Esophagus (tissue), 2 donors: ENCODE measurements around the gene NDUFA12. TPM values are rescaled to one million over a fixed set of nuclear protein-coding genes. Genes with fewer than 3 reads are reported as not detected.

Experiments
- H3K27ac ChIP-seq, 2 donors: one replicate each; pipeline ENCODE4 v1.5.1; 2013; ENCODE audit warnings: low read depth in 2 of 2, mild to moderate bottlenecking in 2 of 2, inconsistent platforms in 1 of 2, low read length in 1 of 2, moderate library complexity in 1 of 2
- H3K27me3 ChIP-seq, 2 donors: one replicate each; pipeline ENCODE4 v1.6.1; 2013; ENCODE audit warnings: low read length in 2 of 2, control low read depth in 1 of 2, mild to moderate bottlenecking in 1 of 2; ENCODE audit not compliant: insufficient read depth in 2 of 2, control insufficient read depth in 1 of 2
- H3K36me3 ChIP-seq, 2 donors: one replicate each; pipeline ENCODE4 v1.6.1; 2013; ENCODE audit warnings: low read length in 1 of 2; ENCODE audit not compliant: control insufficient read depth in 2 of 2, insufficient read depth in 2 of 2
- H3K4me1 ChIP-seq, 2 donors: one replicate each; pipeline ENCODE4 v1.6.1; 2013; ENCODE audit warnings: low read length in 1 of 2; ENCODE audit not compliant: control insufficient read depth in 2 of 2, insufficient read depth in 2 of 2
- H3K4me3 ChIP-seq, 2 donors: one replicate each; pipeline ENCODE4 v1.5.1; 2013; ENCODE audit warnings: low read length in 2 of 2, mild to moderate bottlenecking in 2 of 2, low read depth in 1 of 2, moderate library complexity in 1 of 2
- H3K9me3 ChIP-seq, 2 donors: one replicate each; pipeline ENCODE4 v1.6.1; 2013; ENCODE audit warnings: mild to moderate bottlenecking in 2 of 2, low read depth in 1 of 2, low read length in 1 of 2, moderate library complexity in 1 of 2; ENCODE audit not compliant: control insufficient read depth in 2 of 2, insufficient read depth in 1 of 2
- WGBS, 2 donors: extraction: QIAGEN DNeasy Blood & Tissue Kit; methylation state at CpG; one replicate each; pipeline ENCODE4 v1.1.7; 2013; 5-methylcytosine and 5-hydroxymethylcytosine counted together
- polyA plus RNA-seq, 2 donors: library from polyadenylated mRNA; stranded (reverse); fragments of 200-250 nt; gene quantifications; one replicate each; pipeline ENCODE4 v1.2.3, GENCODE V29; 2013
- donor health status: healthy with polysubstance abuse.
- donor health status: Bipolar disorder and iron deficiency.

The NDUFA12 gene
- 100 to 1,000 TPM in 1 of 2 donors, 10 to 100 TPM in 1; 76.3 to 115 TPM for polyA plus RNA-seq

DNA sequence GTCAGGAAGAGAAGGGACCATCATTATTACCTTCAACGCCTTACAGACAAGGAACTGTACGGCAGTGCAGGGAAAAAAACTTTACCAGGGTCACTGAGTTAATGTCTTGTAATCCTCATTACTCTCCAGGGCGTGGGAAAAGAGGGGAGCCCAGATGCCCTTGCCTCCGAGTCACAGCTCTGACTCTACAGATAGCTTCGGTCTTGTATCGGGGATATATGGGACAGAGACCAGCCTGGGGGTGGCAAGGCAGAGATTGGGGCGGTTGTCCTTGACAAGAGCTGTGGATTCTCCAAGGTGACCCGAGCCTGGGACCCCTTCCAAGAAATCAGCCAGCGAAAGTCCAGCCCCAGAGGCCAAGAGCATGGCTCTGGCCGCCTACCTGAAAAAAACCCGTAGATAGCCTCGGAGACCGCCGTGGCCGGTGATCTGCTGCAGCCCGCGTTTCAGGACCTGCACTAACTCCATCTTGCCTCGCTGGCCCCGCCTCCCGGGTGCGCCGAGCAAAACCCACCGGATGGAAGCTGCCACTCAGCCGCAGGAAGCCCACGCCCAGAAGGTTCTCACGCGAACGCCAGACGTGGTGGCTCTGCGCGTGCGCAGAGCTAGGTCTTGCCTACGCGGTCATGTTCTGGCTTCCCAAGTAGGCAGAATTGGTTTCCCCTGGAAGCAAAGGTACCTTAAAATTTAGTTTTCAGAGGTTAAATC, at the start of gene NDUFA12:
Gene NDUFA12, minus strand, starts transcription at position 485 of the 708 bp plus-strand sequence. Its CDS starts 17 bp downstream, at position 468.
- Histone ChIP-seq H3K4me1 (no peaks in the 10 kb centered on the region), H3K9me3 (no peaks in the 10 kb centered on the region), H3K27me3 (no peaks in the 10 kb centered on the region), H3K4me3 (peak within 1 kb of the TSS; percentile 84 to 89), H3K27ac (peak within 1 kb of the TSS; percentile 78 to 95), H3K36me3 (no peaks in the 10 kb centered on the region)
- WGBS, 2 donors, result 0% methylated on average over 34 of the region's 34 CpGs

- 89 to 91% methylated on average over 4 of the region's 4 CpGs for whole genome bisulfite sequencing, 2 donors
- Histone ChIP-seq H3K4me1 (no peaks in the 10 kb centered on the region), H3K27me3 (no peaks in the 10 kb centered on the region), H3K36me3 (peaks cover 4 to 6% of the 10 kb centered on the region in 2 donors), H3K27ac (no peak overlapping the region), H3K4me3 (no peak overlapping the region), H3K9me3 (no peaks in the 10 kb centered on the region)
Observed at GRCh38 chr12:95051241-95051640, 47.7 kb upstream of the NDUFA12 start.

DNA sequence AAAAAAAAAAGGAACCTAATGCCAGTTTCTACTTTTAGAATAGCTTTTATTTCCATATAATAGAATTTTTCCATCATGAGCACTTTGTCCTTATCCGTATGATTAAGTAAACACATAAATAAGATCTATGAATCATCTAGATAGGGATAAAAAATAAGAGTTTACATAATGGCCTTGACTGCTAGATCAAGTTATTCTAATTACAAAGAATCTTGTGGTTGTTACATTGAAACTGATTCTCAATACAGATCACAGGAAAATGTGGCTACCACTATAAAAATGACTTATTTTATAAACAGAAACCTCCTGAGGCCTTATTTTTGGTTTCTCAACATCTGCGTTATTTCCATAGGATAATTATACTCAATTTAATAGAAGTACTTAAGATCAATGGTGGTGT, 34.4 kb upstream of the NDUFA12 start:
- 83 to 84% methylated on average over 2 of the region's 2 CpGs for WGBS, 2 donors
- H3K36me3 ChIP-seq, result no peaks in the 10 kb centered on the region
- no peaks in the 10 kb centered on the region for H3K4me1 ChIP-seq
- no peak overlapping the region for H3K27ac ChIP-seq
- no peak overlapping the region for H3K4me3 ChIP-seq
- H3K27me3 ChIP-seq, result no peaks in the 10 kb centered on the region
- no peaks in the 10 kb centered on the region for H3K9me3 ChIP-seq

- H3K27ac ChIP-seq, result no peak overlapping the region
- H3K4me3 ChIP-seq, result no peak overlapping the region
- H3K36me3 ChIP-seq, result peaks cover 0 to 5% of the 10 kb centered on the region in 2 donors
- H3K27me3 ChIP-seq, result no peaks in the 10 kb centered on the region
- 88 to 91% methylated on average over 1 of the region's 1 CpG for WGBS, 2 donors
- H3K9me3 ChIP-seq, result no peaks in the 10 kb centered on the region
- no peaks in the 10 kb centered on the region for H3K4me1 ChIP-seq
Observed at GRCh38 chr12:95034750-95035149, 31.3 kb upstream of the NDUFA12 start.

- 87 to 96% methylated on average over 2 of the region's 2 CpGs for WGBS, 2 donors
- Histone ChIP-seq H3K9me3 (no peaks in the 10 kb centered on the region), H3K36me3 (no peaks in the 10 kb centered on the region), H3K4me3 (no peak overlapping the region), H3K4me1 (no peaks in the 10 kb centered on the region), H3K27me3 (no peaks in the 10 kb centered on the region), H3K27ac (no peak overlapping the region)
Observed at GRCh38 chr12:95022477-95022876, 19.0 kb upstream of the NDUFA12 start.

- no peaks in the 10 kb centered on the region for H3K4me1 ChIP-seq
- no peaks in the 10 kb centered on the region for H3K27me3 ChIP-seq
- 84 to 85% methylated on average over 1 of the region's 1 CpG for WGBS, 2 donors
- H3K9me3 ChIP-seq, result no peaks in the 10 kb centered on the region
- no peaks in the 10 kb centered on the region for H3K36me3 ChIP-seq
- no peak overlapping the region for H3K4me3 ChIP-seq
- no peak overlapping the region for H3K27ac ChIP-seq
Observed at GRCh38 chr12:95017482-95017881, 14.0 kb upstream of the NDUFA12 start.

DNA sequence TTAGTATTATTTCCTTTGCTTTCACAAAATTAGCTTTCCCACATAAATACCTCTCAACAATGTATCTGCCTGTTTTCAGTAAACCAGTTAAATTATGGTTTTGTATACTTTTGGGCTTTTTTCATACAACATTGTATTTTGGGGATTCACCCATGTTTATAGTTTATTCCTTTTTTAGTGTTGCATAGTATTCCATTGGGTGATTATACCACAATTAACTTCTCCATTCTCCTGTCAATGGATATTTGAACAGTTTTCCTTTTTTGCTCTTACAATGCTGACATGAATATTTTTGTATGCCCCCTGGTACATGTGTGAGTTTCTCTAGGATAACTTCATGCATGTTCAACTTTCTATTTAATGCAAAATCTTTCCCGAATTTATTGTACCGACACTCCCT, 12.6 kb upstream of the NDUFA12 start:
- 96 to 100% methylated on average over 2 of the region's 2 CpGs for WGBS, 2 donors
- H3K4me3 ChIP-seq, result no peak overlapping the region
- H3K4me1 ChIP-seq, result no peaks in the 10 kb centered on the region
- H3K27me3 ChIP-seq, result no peaks in the 10 kb centered on the region
- H3K36me3 ChIP-seq, result no peaks in the 10 kb centered on the region
- no peaks in the 10 kb centered on the region for H3K9me3 ChIP-seq
- H3K27ac ChIP-seq, result no peak overlapping the region

- no peaks in the 10 kb centered on the region for H3K27me3 ChIP-seq
- H3K36me3 ChIP-seq, result no peaks in the 10 kb centered on the region
- no peaks in the 10 kb centered on the region for H3K4me1 ChIP-seq
Observed at GRCh38 chr12:95014554-95014953, 11.1 kb upstream of the NDUFA12 start.

GRCh38 chr12:95006206-95006605, 2.7 kb upstream of the NDUFA12 start:
- H3K27me3 ChIP-seq, result no peaks in the 10 kb centered on the region
- 80 to 87% methylated on average over 4 of the region's 4 CpGs for WGBS, 2 donors
- H3K36me3 ChIP-seq, result no peaks in the 10 kb centered on the region
- H3K9me3 ChIP-seq, result peaks cover 0 to 2% of the 10 kb centered on the region in 2 donors
- H3K27ac ChIP-seq, result no peak overlapping the region
- no peaks in the 10 kb centered on the region for H3K4me1 ChIP-seq
- H3K4me3 ChIP-seq, result no peak overlapping the region

More at GRCh38 chr12:95014554-95014953, 11.1 kb upstream of the NDUFA12 start:
- Histone ChIP-seq H3K9me3 (no peaks in the 10 kb centered on the region), H3K27ac (no peak overlapping the region), H3K4me3 (no peak overlapping the region)

- no peak overlapping the region for H3K27ac ChIP-seq
- no peaks in the 10 kb centered on the region for H3K36me3 ChIP-seq
- no peaks in the 10 kb centered on the region for H3K27me3 ChIP-seq
- H3K4me3 ChIP-seq, result no peak overlapping the region
- H3K9me3 ChIP-seq, result peaks cover 0 to 2% of the 10 kb centered on the region in 2 donors
- H3K4me1 ChIP-seq, result no peaks in the 10 kb centered on the region
- 89 to 96% methylated on average over 2 of the region's 2 CpGs for WGBS, 2 donors
Observed at GRCh38 chr12:95004610-95005009, 1.1 kb upstream of the NDUFA12 start.
